Stomach (tissue), 9 donors: ENCODE results near the gene NMNAT2. TPM values are rescaled to one million over a fixed set of nuclear protein-coding genes. Genes with fewer than 3 reads are reported as not detected.

Source experiments
- DNase-seq, 2 donors: peaks; one replicate each; pipeline versions ENCODE4 v3.0.0 to v3.0.0-alpha.2; 2013 to 2019
- H3K27ac ChIP-seq, 5 donors: fragments of 200-600 bp in 4 of 5; sonication (generic) in 4 of 5; one replicate each; pipeline ENCODE4 v1.5.1; 2013 to 2019; ENCODE audit warnings: mild to moderate bottlenecking in 1 of 5, moderate library complexity in 1 of 5
- H3K27me3 ChIP-seq, 3 donors: fragments of 200-600 bp; sonication (generic); one replicate each; pipeline ENCODE4 v1.5.1; 2017 to 2019; ENCODE audit warnings: mixed run types in 1 of 3
- H3K36me3 ChIP-seq, 4 donors: fragments of 200-600 bp; sonication (generic); 1 replicate in 3 of 4; 2 replicates in 1 of 4; pipeline ENCODE4 v1.5.1; 2016 to 2019
- H3K4me1 ChIP-seq, 4 donors: fragments of 200-600 bp; sonication (generic); one replicate each; pipeline ENCODE4 v1.5.1; 2016 to 2019
- H3K4me3 ChIP-seq, 4 donors: fragments of 200-600 bp; sonication (generic) in 3 of 4; one replicate each; pipeline ENCODE4 v1.5.1; 2016 to 2019; ENCODE audit warnings: mild to moderate bottlenecking in 1 of 4
- H3K9me3 ChIP-seq, 4 donors: fragments of 200-600 bp; sonication (generic); one replicate each; pipeline ENCODE4 v1.5.1; 2016 to 2019
- CTCF ChIP-seq, 7 experiments: fragments of 450-650 bp in 4 of 7; fragments of 200-600 bp in 3 of 7; sonication (generic) in 3 of 7; IDR thresholded peaks; one replicate each; pipeline ENCODE4 v1.5.1; 2016 to 2019; ENCODE audit warnings: antibody characterized with exemption in 7 of 7, control low read depth in 2 of 7, mild to moderate bottlenecking in 1 of 7
- EP300 ChIP-seq: sonication (generic); formaldehyde crosslinking; IDR thresholded peaks from one replicate; pipeline ENCODE4 v1.6.1; 2017; ENCODE audit warnings: antibody characterized with exemption
- POLR2A ChIP-seq, 4 donors: fragments of 450-650 bp; IDR thresholded peaks; one replicate each; pipeline ENCODE4 v1.6.1; 2016; ENCODE audit warnings: antibody characterized with exemption in 4 of 4, control low read depth in 2 of 4, mild to moderate bottlenecking in 1 of 4, moderate library complexity in 1 of 4
- POLR2AphosphoS5 ChIP-seq, 3 donors: sonication (generic); formaldehyde crosslinking; IDR thresholded peaks; one replicate each; pipeline ENCODE4 v1.6.1; 2016; ENCODE audit warnings: antibody characterized with exemption in 3 of 3
- WGBS, 5 donors: extraction: QIAGEN DNeasy Blood & Tissue Kit in 3 of 5; methylation state at CpG; one replicate each; pipeline versions ENCODE4 v1.1.5 to v1.1.7; 2013 to 2018; 5-methylcytosine and 5-hydroxymethylcytosine counted together
- intact Hi-C: fragments of 100-400 bp; cut with DNase I; formaldehyde crosslinking; loops from one replicate; pipeline ENCODE4 v1.15.1; 2023; ENCODE audit warnings: low total_unique reads
- polyA plus RNA-seq, 3 donors: library from polyadenylated mRNA; stranded (reverse); fragments of 200-250 nt; gene quantifications; one replicate each; pipeline ENCODE4 v1.2.3, GENCODE V29; 2013
- total RNA-seq, 5 donors: library from RNA; depleted of rRNA; stranded (reverse); fragments of >200 nt; gene quantifications; one replicate each; pipeline versions ENCODE4 v1.1.0 to v1.2.3, GENCODE V29; 2014 to 2016
- donor health status: healthy with polysubstance abuse.
- donor health status: Bipolar disorder and iron deficiency.
- donor health status: healthy.

The NMNAT2 gene
- total and polyA plus RNA-seq, 8 donors: 0.06 to 1.3 (median 0.51) TPM; not detected in 2

GRCh38 chr1:183215076-183215720, 203.0 kb downstream of the NMNAT2 start:
- Histone ChIP-seq H3K36me3 (no peaks in the 10 kb centered on the region), H3K4me3 (no peak overlapping the region), H3K27me3 (no peaks in the 10 kb centered on the region), H3K4me1 (peaks cover 7 to 30% (median 16%) of the 10 kb centered on the region in 4 donors), H3K27ac (no peak overlapping the region), H3K9me3 (no peaks in the 10 kb centered on the region)
- intact Hi-C loops: no loop called here
- WGBS, 5 donors: 86 to 96% (median 91%) methylated on average over 13 of the region's 13 CpGs
- no peak for DNase-seq
- no peak for TF ChIP-seq CTCF (IDR thresholded peaks at IDR 0.05)
- TF ChIP-seq POLR2A (IDR thresholded peaks at IDR 0.05): no peak
- no peak for TF ChIP-seq EP300
- no peak for TF ChIP-seq POLR2AphosphoS5 (IDR thresholded peaks at IDR 0.05)

- TF ChIP-seq POLR2AphosphoS5 (IDR thresholded peaks at IDR 0.05) (no peak), POLR2A (IDR thresholded peaks at IDR 0.05) (no peak), EP300 (no peak), CTCF (IDR thresholded peaks at IDR 0.05) (no peak)
- WGBS, 5 donors: 78 to 87% (median 83%) methylated on average over 5 of the region's 5 CpGs
- Histone ChIP-seq H3K4me3 (no peak overlapping the region), H3K27ac (no peak overlapping the region), H3K9me3 (no peaks in the 10 kb centered on the region), H3K36me3 (no peaks in the 10 kb centered on the region), H3K27me3 (no peaks in the 10 kb centered on the region), H3K4me1 (peaks cover 7 to 25% (median 11%) of the 10 kb centered on the region in 4 donors)
- intact Hi-C loops: no loop called here
- DNase-seq: no peak
These were observed 203.9 kb downstream of the NMNAT2 start for GRCh38 chr1:183214021-183214970.

- TF ChIP-seq POLR2AphosphoS5 (IDR thresholded peaks at IDR 0.05): no peak
- no peak for TF ChIP-seq CTCF (IDR thresholded peaks at IDR 0.05)
- TF ChIP-seq POLR2A (IDR thresholded peaks at IDR 0.05): no peak
- no peak for TF ChIP-seq EP300
- Histone ChIP-seq H3K27ac (no peak overlapping the region), H3K4me3 (no peak overlapping the region), H3K9me3 (no peaks in the 10 kb centered on the region), H3K27me3 (no peaks in the 10 kb centered on the region), H3K4me1 (peaks cover 0 to 11% (median 0%) of the 10 kb centered on the region in 4 donors), H3K36me3 (no peaks in the 10 kb centered on the region)
- intact Hi-C loops: no loop called here
- no peak for DNase-seq
- WGBS, 5 donors: 87 to 100% (median 97%) methylated on average over 1 of the region's 1 CpG
These were observed 205.3 kb downstream of the NMNAT2 start for GRCh38 chr1:183212870-183213269.

- H3K4me1 ChIP-seq: no peaks in the 10 kb centered on the region
- H3K27ac ChIP-seq: no peak overlapping the region
- no peaks in the 10 kb centered on the region for H3K27me3 ChIP-seq
- no peaks in the 10 kb centered on the region for H3K9me3 ChIP-seq
- DNase-seq: no peak
- TF ChIP-seq POLR2A (IDR thresholded peaks at IDR 0.05) (no peak), POLR2AphosphoS5 (IDR thresholded peaks at IDR 0.05) (no peak), EP300 (no peak), CTCF (IDR thresholded peaks at IDR 0.05) (no peak)
- H3K4me3 ChIP-seq: no peak overlapping the region
- intact Hi-C loops: no loop called here
- H3K36me3 ChIP-seq: no peaks in the 10 kb centered on the region
These were observed 207.5 kb downstream of the NMNAT2 start for GRCh38 chr1:183210681-183211080.
